Measurements from ENCODE around the gene SH2D3C.

The SH2D3C gene

DNA sequence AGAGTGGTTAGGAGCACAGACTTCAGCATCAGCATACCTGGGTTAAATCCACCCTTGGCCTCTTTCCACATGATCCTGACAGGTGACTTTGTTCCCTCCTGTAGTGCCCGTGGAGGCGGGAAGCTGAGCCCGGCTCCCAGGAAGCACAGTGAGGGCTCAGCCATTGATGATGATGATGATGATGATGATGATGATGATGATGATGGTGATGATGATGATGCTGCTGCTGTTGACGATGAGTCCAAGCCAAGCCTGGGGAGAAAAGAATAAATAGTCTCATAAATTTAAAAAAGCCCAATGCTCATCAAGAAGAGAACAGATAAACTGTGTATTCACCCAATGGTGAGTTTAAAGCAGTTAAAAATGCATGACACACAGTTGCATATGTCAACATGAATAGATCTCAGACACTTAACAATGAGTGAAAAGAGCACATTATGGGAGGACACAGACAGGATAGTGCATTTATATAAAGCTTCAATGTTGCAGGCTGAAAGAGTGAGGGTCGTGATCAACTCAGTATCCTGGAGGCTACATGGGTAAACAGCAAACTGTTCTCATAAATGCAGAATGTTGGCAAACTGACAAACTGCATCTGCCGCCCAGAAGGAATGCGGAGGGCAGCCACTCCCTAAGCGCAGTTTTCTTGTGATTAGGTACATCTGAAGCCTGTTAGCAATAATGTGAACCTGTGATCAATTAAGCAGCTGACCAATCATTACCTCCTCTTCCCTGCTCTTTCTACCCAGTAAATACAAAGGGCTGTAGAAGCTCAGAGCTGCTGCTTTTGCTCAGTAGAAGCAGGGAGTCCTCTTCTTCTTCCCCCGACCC lies 83.4 kb downstream of the SH2D3C start:
- no peak for DNase-seq (ENCODE audit: low spot score)

GRCh38 chr9:127693697-127694096 lies 84.8 kb downstream of the SH2D3C start:
- no peak for DNase-seq (ENCODE audit: low spot score)

GRCh38 chr9:127693143-127693542 lies 85.3 kb downstream of the SH2D3C start:
- no peak for DNase-seq (ENCODE audit: low spot score)

DNA sequence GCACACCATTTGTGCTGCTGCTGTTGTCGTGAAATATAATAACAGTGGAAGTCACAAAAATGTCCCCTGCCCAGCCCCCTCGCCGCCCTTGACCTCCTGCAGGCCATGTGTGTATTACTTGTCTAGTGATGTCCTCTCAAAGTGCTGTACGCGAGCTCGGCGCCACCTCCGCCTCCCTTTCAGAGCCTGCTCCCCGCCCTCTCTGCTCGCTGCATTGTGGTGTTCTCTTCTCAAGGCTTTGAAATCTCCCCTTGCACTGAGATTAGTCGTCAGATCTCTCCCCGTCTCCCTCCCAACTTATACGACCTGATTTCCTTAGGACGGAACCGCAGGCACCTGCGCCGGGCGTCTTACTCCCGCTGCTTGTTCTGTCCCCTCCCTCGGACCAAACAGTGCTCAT lies 86.4 kb downstream of the SH2D3C start:
- DNase-seq (ENCODE audit: low spot score), result no peak

GRCh38 chr9:127690735-127691134 lies 87.7 kb downstream of the SH2D3C start:
- no peak for DNase-seq (ENCODE audit: low spot score)

GRCh38 chr9:127689329-127690000 lies 89.0 kb downstream of the SH2D3C start:
- DNase-seq (ENCODE audit: low spot score), result no peak
